Nephron progenitor cell (in vitro differentiated cells): ENCODE results near the gene KRTAP19-2.
"Not testable (repeated sequence)": the region's sequence is repeated elsewhere in the genome, so short reads cannot be mapped to it uniquely, and the experiment has no call there.

Experiments
- DNase-seq: peaks from one replicate; pipeline ENCODE4 v3.0.0; 2021
- H3K27ac Mint-ChIP-seq: 2 replicates; pipeline ENCODE4 v1.8.0; 2021; ENCODE audit warnings: mild to moderate bottlenecking, moderate library complexity, mixed read lengths
- H3K27me3 Mint-ChIP-seq: 2 replicates; pipeline ENCODE4 v1.8.0; 2021; ENCODE audit warnings: mild to moderate bottlenecking, low read depth, mixed read lengths; ENCODE audit not compliant: poor library complexity
- H3K36me3 Mint-ChIP-seq: 2 replicates; pipeline ENCODE4 v1.8.0; 2021; ENCODE audit warnings: low read depth, mixed read lengths
- H3K4me1 Mint-ChIP-seq: 2 replicates; pipeline ENCODE4 v1.8.0; 2021; ENCODE audit warnings: mixed read lengths
- H3K4me3 Mint-ChIP-seq: 2 replicates; pipeline ENCODE4 v1.8.0; 2021; ENCODE audit warnings: mild to moderate bottlenecking, moderate library complexity, mixed read lengths
- H3K9me3 Mint-ChIP-seq: 2 replicates; pipeline ENCODE4 v1.8.0; 2021; ENCODE audit warnings: mild to moderate bottlenecking, moderate library complexity, mixed read lengths
- TF ChIP-seq, protein P1 (sequence below): fragments of 200-600 bp; sonication (generic); IDR thresholded peaks from 2 replicates; pipeline ENCODE4 v1.5.0; 2021; ENCODE audit warnings: antibody characterized with exemption

Gene KRTAP19-2, protein sequence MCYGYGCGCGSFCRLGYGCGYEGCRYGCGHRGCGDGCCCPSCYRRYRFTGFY

DNA sequence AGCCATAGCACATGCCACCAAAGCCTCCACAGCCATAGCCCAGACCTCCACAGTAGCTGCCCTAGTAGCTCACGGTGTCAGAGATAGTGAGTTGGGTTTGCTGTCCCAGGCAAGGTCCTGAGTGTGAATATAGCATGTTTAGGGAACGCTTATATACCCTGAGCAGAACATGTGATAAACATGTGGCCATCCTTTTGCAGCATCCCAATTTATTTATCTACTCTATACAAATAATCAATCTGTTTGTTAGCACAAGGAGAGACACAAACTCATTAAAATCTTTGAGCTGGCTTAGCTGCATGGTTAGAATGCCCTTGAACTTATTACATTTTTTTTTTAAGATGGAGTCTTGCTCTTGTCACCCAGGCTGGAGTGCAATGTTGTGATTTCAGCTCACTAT is at the start of gene KRTAP19-2:
Gene KRTAP19-2, minus strand, starts transcription at position 101 of the 400 bp plus-strand sequence. Its CDS starts 88 bp downstream, at position 13.
- no peak within 1 kb of the TSS for H3K4me3 Mint-ChIP-seq
- peaks cover 28% of the 10 kb centered on the region for H3K36me3 Mint-ChIP-seq
- H3K27ac Mint-ChIP-seq, result no peak within 1 kb of the TSS
- H3K27me3 Mint-ChIP-seq, result no peaks in the 10 kb centered on the region
- no peak for DNase-seq
- no peaks in the 10 kb centered on the region for H3K4me1 Mint-ChIP-seq
- TF ChIP-seq, protein P1, sequence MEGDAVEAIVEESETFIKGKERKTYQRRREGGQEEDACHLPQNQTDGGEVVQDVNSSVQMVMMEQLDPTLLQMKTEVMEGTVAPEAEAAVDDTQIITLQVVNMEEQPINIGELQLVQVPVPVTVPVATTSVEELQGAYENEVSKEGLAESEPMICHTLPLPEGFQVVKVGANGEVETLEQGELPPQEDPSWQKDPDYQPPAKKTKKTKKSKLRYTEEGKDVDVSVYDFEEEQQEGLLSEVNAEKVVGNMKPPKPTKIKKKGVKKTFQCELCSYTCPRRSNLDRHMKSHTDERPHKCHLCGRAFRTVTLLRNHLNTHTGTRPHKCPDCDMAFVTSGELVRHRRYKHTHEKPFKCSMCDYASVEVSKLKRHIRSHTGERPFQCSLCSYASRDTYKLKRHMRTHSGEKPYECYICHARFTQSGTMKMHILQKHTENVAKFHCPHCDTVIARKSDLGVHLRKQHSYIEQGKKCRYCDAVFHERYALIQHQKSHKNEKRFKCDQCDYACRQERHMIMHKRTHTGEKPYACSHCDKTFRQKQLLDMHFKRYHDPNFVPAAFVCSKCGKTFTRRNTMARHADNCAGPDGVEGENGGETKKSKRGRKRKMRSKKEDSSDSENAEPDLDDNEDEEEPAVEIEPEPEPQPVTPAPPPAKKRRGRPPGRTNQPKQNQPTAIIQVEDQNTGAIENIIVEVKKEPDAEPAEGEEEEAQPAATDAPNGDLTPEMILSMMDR, result no peak
- peaks cover 51% of the 10 kb centered on the region for H3K9me3 Mint-ChIP-seq

DNA sequence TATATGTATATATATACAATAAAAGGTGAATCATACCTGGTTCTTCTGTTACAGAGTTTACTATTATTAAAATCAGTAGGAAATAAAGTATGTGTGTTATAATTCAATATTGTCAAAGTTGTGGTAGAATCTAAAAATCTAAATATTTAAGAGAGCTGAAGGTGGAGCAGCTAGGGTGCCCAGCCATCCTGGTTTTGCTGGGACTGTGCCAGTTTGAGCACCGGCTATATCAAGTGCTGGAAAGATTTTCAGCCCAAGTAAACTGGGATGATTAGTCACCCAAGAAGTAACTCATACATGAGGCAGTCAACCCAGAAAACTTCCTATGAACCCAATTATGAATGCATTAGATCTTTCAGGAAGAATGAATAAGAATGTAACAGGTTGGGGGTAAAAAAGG is 31.6 kb upstream of the KRTAP19-2 start:
- Mint-ChIP-seq H3K27me3 (peaks cover 5% of the 10 kb centered on the region), H3K4me1 (no peaks in the 10 kb centered on the region), H3K9me3 (peaks cover 14% of the 10 kb centered on the region), H3K36me3 (no peaks in the 10 kb centered on the region), H3K4me3 (no peak overlapping the region), H3K27ac (no peak overlapping the region)
- TF ChIP-seq, protein P1, result no peak
- no peak for DNase-seq

DNA sequence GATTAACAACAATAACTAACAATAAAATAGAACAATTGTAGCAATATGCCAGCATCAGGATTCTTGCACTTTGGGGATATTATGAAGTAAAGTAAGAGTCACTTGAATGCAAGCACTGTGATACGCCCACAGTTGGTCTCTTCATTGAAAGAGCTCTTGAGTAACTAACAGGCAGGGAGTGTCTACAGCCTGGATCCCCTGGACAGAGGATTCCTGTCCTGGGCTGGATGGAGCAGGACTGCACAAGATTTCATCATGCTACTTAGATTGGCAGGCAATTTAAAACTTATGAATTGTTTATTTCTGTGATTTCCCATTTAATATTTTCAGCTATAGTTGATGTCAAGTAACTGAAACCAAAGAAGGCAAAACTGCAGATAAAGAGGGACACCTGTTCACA is 28.4 kb upstream of the KRTAP19-2 start:
- Mint-ChIP-seq H3K4me1 (no peaks in the 10 kb centered on the region), H3K4me3 (no peak overlapping the region), H3K9me3 (peaks cover 11% of the 10 kb centered on the region), H3K36me3 (no peaks in the 10 kb centered on the region), H3K27me3 (peaks cover 5% of the 10 kb centered on the region), H3K27ac (no peak overlapping the region)
- TF ChIP-seq, protein P1, result no peak
- DNase-seq, result no peak

DNA sequence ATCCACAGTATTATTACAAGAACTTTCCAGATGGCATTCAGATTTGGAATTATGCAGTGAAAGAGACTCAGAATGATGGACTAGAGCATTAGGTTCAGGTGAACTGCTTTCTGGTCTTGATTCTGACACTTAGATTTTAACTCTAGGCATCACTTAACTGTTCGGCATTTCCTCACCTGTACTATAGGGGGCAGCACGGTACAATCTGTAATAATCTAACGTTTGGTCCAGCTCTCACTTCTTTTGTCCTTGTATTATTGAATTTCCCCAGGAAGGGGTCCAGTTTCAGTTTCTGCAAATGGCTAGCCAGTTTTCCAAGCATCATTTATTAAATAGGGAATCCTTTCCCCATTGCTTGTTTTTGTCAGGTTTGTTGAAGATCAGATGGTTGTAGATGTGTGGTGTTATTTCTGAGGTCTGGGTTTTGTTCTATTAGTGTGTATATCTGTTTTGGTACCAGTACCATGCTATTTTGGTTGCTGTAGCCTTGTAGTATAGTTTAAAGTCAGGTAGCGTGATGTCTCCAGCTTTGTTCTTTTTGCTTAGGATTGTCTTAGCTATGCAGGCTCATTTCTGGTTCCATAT is 18.5 kb upstream of the KRTAP19-2 start:
- not testable (repeated sequence) for H3K27ac Mint-ChIP-seq, H3K36me3 Mint-ChIP-seq, DNase-seq, H3K4me3 Mint-ChIP-seq, H3K27me3 Mint-ChIP-seq, H3K4me1 Mint-ChIP-seq
- H3K9me3 Mint-ChIP-seq, result peaks cover 30% of the 10 kb centered on the region

DNA sequence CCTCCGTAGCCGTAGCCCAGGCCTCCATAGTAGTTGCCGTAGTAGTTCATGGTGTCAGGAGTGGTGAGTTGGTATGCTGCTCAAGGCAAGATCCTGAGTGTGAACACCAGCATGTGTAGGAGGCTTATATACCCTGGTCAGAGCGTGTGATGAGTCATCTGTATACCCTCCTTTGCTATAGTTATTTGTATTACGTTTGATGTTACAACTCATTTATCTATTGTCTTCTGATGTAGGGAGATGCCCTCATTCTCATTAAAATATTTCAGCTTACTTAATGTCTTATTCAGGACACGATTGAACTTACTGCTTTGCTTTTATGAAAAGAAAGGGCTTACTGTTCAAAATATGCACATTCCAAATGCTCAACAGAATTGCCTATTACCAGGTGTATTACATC is 14.8 kb upstream of the KRTAP19-2 start, which contains the start of gene KRTAP19-5:
Gene KRTAP19-5, minus strand, starts transcription at position 101 of the 400 bp plus-strand sequence. Its CDS starts 51 bp downstream, at position 50.
- Mint-ChIP-seq H3K4me3 (no peak within 1 kb of the TSS), H3K4me1 (no peaks in the 10 kb centered on the region), H3K9me3 (peaks cover 15% of the 10 kb centered on the region), H3K36me3 (no peaks in the 10 kb centered on the region), H3K27me3 (peaks cover 2% of the 10 kb centered on the region), H3K27ac (no peak within 1 kb of the TSS)
- TF ChIP-seq, protein P1, result no peak
- no peak for DNase-seq

DNA sequence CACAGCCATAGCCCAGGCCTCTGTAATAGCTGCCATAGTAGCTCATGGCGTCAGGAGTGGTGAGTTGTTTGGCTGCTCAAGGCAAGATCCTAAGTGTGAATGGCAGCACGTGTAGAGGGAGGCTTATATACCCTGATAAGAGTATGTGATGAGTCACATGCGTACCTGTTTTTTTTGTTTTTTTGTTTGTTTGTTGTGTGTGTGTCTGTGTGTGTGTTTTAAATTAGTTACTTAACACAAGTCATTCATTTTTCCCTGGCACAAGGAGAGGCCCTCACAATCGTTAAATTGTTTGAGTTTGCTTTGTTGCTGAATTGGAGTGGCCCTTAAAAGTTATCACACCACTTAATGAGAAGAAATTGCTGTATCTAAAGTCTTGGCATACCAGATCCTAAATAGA is 9.8 kb upstream of the KRTAP19-2 start, which contains the start of gene KRTAP19-4:
Gene KRTAP19-4, minus strand, starts transcription at position 101 of the 400 bp plus-strand sequence. Its CDS starts 55 bp downstream, at position 46.
- H3K4me1 Mint-ChIP-seq, result no peaks in the 10 kb centered on the region
- H3K9me3 Mint-ChIP-seq, result peaks cover 5% of the 10 kb centered on the region
- no peaks in the 10 kb centered on the region for H3K27me3 Mint-ChIP-seq
- no peak within 1 kb of the TSS for H3K27ac Mint-ChIP-seq
- H3K36me3 Mint-ChIP-seq, result no peaks in the 10 kb centered on the region
- no peak for DNase-seq
- H3K4me3 Mint-ChIP-seq, result no peak within 1 kb of the TSS
- TF ChIP-seq, protein P1, result no peak
